ENCODE results near the gene CXCR5.

Gene CXCR5

GRCh38 chr11:118923721-118924587, 40.3 kb downstream of the CXCR5 start:
- Histone ChIP-seq H3K4me3 (ENCODE audit: low read length) (peak overlapping the region; percentile 83), H3K4me1 (ENCODE audit: insufficient read depth, low read length) (peaks cover 74% of the 10 kb centered on the region), H2AFZ (ENCODE audit: low read depth, low read length) (no peak overlapping the region), H3K27me3 (ENCODE audit: insufficient read depth, low read length) (no peaks in the 10 kb centered on the region), H3K36me3 (ENCODE audit: insufficient read depth, low read length) (no peaks in the 10 kb centered on the region), H3K9me3 (ENCODE audit: low read length) (no peaks in the 10 kb centered on the region)

GRCh38 chr11:118924591-118925585, 41.2 kb downstream of the CXCR5 start:
- H3K36me3 ChIP-seq (ENCODE audit: insufficient read depth, low read length): no peaks in the 10 kb centered on the region
- peak overlapping the region; percentile 83 for H3K4me3 ChIP-seq (ENCODE audit: low read length)
- H2AFZ ChIP-seq (ENCODE audit: low read depth, low read length): no peak overlapping the region
- no peaks in the 10 kb centered on the region for H3K9me3 ChIP-seq (ENCODE audit: low read length)
- H3K4me1 ChIP-seq (ENCODE audit: insufficient read depth, low read length): peaks cover 66% of the 10 kb centered on the region
- no peaks in the 10 kb centered on the region for H3K27me3 ChIP-seq (ENCODE audit: insufficient read depth, low read length)

GRCh38 chr11:118927554-118928100, 43.9 kb downstream of the CXCR5 start:
- Histone ChIP-seq H3K4me1 (ENCODE audit: insufficient read depth, low read length) (peaks cover 47% of the 10 kb centered on the region), H3K27me3 (ENCODE audit: insufficient read depth, low read length) (no peaks in the 10 kb centered on the region), H2AFZ (ENCODE audit: low read depth, low read length) (no peak overlapping the region), H3K9me3 (ENCODE audit: low read length) (no peaks in the 10 kb centered on the region), H3K4me3 (ENCODE audit: low read length) (no peak overlapping the region), H3K36me3 (ENCODE audit: insufficient read depth, low read length) (no peaks in the 10 kb centered on the region)

DNA sequence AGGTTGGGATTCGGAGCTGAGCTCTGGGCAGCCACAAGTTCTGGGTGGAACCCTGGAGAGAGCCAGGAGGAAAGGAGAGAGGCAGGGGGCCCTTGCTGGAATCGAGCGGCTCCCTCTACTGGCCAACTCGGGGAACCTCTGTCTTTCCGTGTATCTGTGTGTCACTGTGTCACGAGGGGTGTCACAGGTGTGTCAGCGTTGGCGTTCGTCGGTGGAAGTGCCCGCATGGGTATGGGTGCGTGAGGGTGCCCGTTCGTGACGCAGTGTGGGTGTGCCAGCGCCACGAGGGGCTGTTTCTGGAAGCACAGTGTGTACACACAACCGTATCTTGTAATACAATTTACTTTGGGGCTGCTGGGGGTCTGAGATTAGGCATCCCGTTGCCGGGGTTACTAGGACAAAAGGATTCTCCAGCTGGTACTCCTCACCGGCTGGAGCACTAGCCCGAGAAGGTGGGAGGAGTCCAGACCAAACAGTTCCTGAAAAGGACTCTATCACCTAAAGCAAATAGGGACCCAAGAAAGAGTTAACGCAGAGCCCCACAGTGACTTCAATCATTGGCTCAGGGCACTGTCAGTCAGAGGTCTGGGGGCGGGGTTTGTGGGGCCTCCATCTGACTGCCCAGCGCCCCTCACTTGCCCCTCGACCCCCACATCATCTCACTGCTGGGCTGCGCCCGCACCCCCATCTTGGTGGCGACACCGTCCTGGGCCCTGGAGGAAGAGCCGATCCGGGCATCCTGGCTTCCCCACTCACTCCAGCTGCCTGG, 44.6 kb downstream of the CXCR5 start:
- H3K36me3 ChIP-seq (ENCODE audit: insufficient read depth, low read length): no peaks in the 10 kb centered on the region
- H3K9me3 ChIP-seq (ENCODE audit: low read length): no peaks in the 10 kb centered on the region
- H3K27me3 ChIP-seq (ENCODE audit: insufficient read depth, low read length): no peaks in the 10 kb centered on the region
- H2AFZ ChIP-seq (ENCODE audit: low read depth, low read length): peak overlapping the region; percentile 96
- peak overlapping the region; percentile 67 for H3K4me3 ChIP-seq (ENCODE audit: low read length)
- peaks cover 41% of the 10 kb centered on the region for H3K4me1 ChIP-seq (ENCODE audit: insufficient read depth, low read length)

DNA sequence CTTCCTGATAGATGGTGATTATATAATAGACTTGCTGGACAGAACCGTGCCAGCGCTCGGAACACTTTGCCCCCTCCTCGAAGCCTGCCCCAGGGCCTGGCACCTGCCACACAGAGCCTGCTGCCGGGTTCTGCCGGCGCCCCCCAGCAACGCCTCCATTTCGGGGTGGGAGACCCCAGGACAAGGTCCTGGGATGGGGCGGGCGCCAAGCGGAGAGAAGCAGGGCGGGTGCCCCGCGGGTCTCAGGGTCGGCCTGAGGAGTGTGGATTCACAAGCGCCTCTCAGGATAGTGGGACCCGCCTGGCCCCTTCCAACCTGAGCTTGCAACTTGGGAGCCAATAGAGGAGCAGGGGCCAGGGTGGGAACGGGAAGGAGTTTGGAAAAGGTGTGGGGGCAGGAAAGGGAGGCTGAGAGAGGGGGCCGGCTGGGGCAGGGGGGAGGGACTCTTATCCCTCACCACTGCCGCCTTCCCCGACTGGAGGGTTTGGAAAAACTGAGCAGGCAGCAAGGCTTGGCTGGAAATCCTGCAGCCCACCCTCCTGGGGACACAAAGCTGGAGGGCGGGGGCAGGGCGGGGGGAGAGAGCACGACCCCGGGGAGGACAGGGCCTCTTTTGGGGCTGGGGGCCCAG, 45.3 kb downstream of the CXCR5 start:
- Histone ChIP-seq H3K36me3 (ENCODE audit: insufficient read depth, low read length) (no peaks in the 10 kb centered on the region), H3K4me3 (ENCODE audit: low read length) (peak overlapping the region; percentile 67), H3K9me3 (ENCODE audit: low read length) (no peaks in the 10 kb centered on the region), H3K27me3 (ENCODE audit: insufficient read depth, low read length) (no peaks in the 10 kb centered on the region), H2AFZ (ENCODE audit: low read depth, low read length) (peak overlapping the region; percentile 96), H3K4me1 (ENCODE audit: insufficient read depth, low read length) (peaks cover 34% of the 10 kb centered on the region)

GRCh38 chr11:118929501-118930093, 45.9 kb downstream of the CXCR5 start:
- Histone ChIP-seq H3K4me1 (ENCODE audit: insufficient read depth, low read length) (peaks cover 28% of the 10 kb centered on the region), H3K36me3 (ENCODE audit: insufficient read depth, low read length) (no peaks in the 10 kb centered on the region), H3K27me3 (ENCODE audit: insufficient read depth, low read length) (no peaks in the 10 kb centered on the region), H3K9me3 (ENCODE audit: low read length) (no peaks in the 10 kb centered on the region), H2AFZ (ENCODE audit: low read depth, low read length) (peak overlapping the region; percentile 96), H3K4me3 (ENCODE audit: low read length) (peak overlapping the region; percentile 67)

GRCh38 chr11:118930094-118930712, 46.5 kb downstream of the CXCR5 start:
- no peaks in the 10 kb centered on the region for H3K36me3 ChIP-seq (ENCODE audit: insufficient read depth, low read length)
- peaks cover 27% of the 10 kb centered on the region for H3K4me1 ChIP-seq (ENCODE audit: insufficient read depth, low read length)

DNA sequence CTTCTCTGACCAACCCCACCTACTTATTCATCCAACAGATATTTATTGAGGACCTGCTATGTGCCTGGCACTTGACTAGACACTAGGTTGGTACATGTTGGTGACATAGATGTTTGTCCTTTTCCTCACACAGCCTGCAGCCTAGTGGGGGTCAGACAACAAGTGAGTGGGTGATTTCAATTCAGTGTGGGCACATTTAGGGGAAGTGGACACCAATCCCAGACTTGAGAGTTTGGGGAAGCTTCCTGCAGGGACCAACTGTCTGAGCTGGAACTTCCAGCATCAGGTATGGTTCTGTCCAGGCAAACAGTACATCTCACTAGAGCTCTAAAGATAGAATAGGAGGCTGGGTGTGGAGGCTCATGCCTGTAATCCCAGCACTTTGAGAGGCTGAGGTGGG, 47.9 kb downstream of the CXCR5 start:
- H3K4me1 ChIP-seq (ENCODE audit: insufficient read depth, low read length): peaks cover 20% of the 10 kb centered on the region
- H3K4me3 ChIP-seq (ENCODE audit: low read length): no peak overlapping the region
- H3K9me3 ChIP-seq (ENCODE audit: low read length): no peaks in the 10 kb centered on the region
- H3K27me3 ChIP-seq (ENCODE audit: insufficient read depth, low read length): no peaks in the 10 kb centered on the region
- no peak overlapping the region for H2AFZ ChIP-seq (ENCODE audit: low read depth, low read length)
- no peaks in the 10 kb centered on the region for H3K36me3 ChIP-seq (ENCODE audit: insufficient read depth, low read length)

More at GRCh38 chr11:118930094-118930712, 46.5 kb downstream of the CXCR5 start:
- H3K9me3 ChIP-seq (ENCODE audit: low read length): no peaks in the 10 kb centered on the region
- peak overlapping the region; percentile 67 for H3K4me3 ChIP-seq (ENCODE audit: low read length)
- H3K27me3 ChIP-seq (ENCODE audit: insufficient read depth, low read length): no peaks in the 10 kb centered on the region
- peak overlapping the region; percentile 96 for H2AFZ ChIP-seq (ENCODE audit: low read depth, low read length)

DNA sequence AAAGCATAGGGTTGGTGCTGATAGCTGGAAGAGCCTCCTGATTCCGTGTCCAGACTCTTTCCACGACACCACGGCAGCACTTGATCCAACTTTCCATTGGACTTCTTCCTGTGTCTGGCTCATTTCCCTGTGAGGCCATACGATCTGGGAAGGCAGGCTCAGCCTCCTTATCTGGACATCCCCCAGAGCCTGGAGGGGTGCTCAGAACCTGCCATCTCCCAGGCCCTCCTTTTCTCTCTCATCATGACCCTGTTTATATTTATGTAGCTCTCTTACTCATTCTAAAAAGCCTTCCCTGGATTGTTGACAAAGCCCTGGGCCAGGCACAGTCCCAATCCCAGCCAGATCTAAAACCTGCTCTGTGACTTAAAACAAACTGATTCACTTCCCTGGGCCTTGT, 49.8 kb downstream of the CXCR5 start:
- no peaks in the 10 kb centered on the region for H3K36me3 ChIP-seq (ENCODE audit: insufficient read depth, low read length)
- H3K4me3 ChIP-seq (ENCODE audit: low read length): no peak overlapping the region
- no peaks in the 10 kb centered on the region for H3K27me3 ChIP-seq (ENCODE audit: insufficient read depth, low read length)
- H3K4me1 ChIP-seq (ENCODE audit: insufficient read depth, low read length): peaks cover 10% of the 10 kb centered on the region
- H3K9me3 ChIP-seq (ENCODE audit: low read length): no peaks in the 10 kb centered on the region
- no peak overlapping the region for H2AFZ ChIP-seq (ENCODE audit: low read depth, low read length)

- H3K4me3 ChIP-seq (ENCODE audit: low read length): no peak overlapping the region
- H2AFZ ChIP-seq (ENCODE audit: low read depth, low read length): no peak overlapping the region
- no peaks in the 10 kb centered on the region for H3K27me3 ChIP-seq (ENCODE audit: insufficient read depth, low read length)
- peaks cover 19% of the 10 kb centered on the region for H3K4me1 ChIP-seq (ENCODE audit: insufficient read depth, low read length)
- H3K36me3 ChIP-seq (ENCODE audit: insufficient read depth, low read length): no peaks in the 10 kb centered on the region
- no peaks in the 10 kb centered on the region for H3K9me3 ChIP-seq (ENCODE audit: low read length)
Measured at GRCh38 chr11:118935376-118935775, 51.7 kb downstream of the CXCR5 start.

- Histone ChIP-seq H3K4me1 (ENCODE audit: insufficient read depth, low read length) (peaks cover 19% of the 10 kb centered on the region), H3K27me3 (ENCODE audit: insufficient read depth, low read length) (no peaks in the 10 kb centered on the region), H3K36me3 (ENCODE audit: insufficient read depth, low read length) (no peaks in the 10 kb centered on the region), H2AFZ (ENCODE audit: low read depth, low read length) (no peak overlapping the region), H3K4me3 (ENCODE audit: low read length) (no peak overlapping the region), H3K9me3 (ENCODE audit: low read length) (no peaks in the 10 kb centered on the region)
Measured at GRCh38 chr11:118938491-118939403, 55.1 kb downstream of the CXCR5 start.

Measured in neuron (in vitro differentiated cells).